Stimulated activated CD4-positive, alpha-beta T cell treated with anti-CD3 and anti-CD28 coated beads, TNF-alpha, amount 100 ng/mL, for 24 hours (primary cell): ENCODE data around the gene PRR36.

Source experiments
- DNase-seq, 3 experiments: peaks; one replicate each; pipeline ENCODE4 v3.0.0-alpha.2; 2020; ENCODE audit warnings: low read depth in 3 of 3

PRR36 gene

DNA sequence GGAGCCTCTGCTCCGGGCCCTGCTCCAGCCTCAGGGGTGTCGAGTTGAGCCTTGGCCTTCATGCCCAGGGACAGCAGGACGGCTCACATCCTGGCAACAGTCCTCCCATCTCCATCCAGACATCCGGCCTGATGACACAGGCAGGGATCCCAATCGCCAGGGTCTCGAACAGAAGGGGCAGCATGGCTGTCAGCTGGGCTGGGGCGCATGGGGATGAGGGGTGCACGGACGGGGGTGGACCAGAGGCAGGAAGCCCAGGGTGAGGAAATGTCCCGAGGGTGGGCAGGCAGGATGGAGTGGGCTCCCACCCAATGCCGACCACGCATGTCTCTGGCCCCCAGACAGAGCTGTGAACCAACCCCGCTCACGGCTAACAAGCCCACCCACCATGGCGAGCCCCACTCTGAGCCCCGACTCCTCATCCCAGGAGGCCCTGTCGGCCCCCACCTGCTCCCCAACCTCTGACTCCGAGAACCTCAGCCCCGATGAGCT, 28.0 kb downstream of the PRR36 start:
- no peak for DNase-seq

DNA sequence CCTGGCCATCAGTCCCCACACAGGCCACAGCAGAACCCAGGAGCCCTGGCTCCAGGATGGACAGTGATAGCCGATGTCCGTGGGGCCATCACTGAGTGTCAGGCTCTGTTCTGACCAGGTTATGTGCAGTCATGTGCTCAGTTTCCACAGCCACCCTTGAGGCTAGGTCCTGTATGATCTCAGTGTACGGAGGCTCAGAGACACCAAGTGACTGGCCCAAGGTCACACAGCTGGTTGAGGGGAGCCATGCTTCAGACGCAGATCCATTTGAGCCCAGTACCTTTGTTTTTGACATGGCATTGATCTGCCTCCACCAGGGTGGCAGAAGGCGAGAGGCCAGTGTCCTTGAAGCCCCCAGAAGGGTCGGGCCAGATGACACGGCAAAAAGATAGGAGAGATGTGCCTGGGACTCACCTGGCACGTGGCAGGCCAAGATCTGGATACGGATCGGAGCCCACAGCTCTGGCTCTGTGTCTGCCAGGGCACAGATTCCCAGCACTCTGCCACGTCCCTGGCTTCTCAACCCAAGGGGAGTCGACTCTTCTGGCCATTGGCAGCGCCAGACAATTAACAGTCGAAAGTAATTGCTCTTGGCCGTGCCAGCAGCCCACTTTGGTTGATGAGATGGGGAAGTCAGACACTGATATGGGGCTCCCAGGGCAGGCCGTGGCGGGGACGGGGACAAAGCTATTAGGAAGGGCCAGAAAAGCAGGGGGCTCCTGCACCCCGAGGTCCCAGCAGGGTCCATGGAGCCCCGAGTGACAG, 28.6 kb downstream of the PRR36 start:
- no peak for DNase-seq

DNA sequence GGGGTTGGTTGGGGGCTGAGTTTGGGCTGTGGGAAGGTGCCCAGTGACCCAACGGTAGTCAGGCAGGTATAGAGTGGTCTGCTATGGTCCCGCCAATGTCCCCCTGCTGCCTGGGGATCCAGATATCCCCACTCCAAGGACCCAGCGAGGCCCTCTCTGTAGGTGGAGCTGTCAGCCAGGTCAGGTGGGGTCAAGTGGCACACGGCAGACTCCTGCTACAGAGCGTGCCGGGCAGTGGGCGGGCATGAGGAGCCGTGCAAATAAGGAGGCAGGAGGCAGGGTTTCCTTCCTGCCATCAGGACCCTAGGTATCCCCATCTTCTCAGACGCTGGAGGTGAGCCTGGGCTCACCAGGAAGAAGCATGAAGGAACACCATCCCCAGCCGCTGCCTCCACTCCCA, 29.2 kb downstream of the PRR36 start:
- no peak for DNase-seq

DNA sequence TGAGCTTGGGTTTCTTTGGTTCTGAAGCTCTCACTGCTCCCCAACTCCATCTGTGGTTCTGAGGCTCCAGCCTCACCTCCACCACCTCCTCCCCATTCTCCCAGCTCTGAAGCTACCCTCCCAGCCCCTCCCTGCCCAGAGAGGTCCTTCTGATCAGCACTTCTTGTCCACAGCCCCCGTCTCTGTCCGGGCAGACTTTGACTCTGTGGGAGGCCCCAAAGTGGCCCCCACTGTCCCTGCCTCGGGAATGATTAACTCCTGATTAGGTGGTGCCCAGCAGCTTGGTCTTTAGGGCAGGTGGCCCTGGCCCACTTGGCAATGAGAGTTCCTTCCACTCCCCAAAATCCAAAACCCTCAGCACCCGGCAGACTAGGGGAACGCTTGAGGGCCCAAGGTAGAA, 29.8 kb downstream of the PRR36 start:
- DNase-seq = no peak

DNA sequence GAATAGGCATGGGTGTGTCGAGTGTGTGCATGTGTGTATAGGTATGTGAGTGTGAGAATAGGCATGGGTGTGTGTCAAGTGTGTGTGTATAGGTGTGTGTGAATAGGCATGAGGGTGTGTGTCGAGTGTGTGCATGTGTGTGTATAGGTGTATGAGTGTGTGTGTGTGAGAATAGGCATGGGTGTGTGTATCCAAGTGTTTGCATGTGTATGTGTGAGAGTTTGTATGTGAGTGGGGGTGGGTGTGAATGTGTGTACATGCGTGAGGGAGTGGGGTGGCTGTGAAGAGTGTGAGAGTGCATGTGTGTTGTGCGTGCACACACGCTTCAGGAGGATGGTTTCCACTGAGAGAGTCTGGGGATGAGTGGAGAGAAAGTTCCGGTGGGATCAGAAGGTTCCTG, 30.7 kb downstream of the PRR36 start:
- DNase-seq = no peak

DNA sequence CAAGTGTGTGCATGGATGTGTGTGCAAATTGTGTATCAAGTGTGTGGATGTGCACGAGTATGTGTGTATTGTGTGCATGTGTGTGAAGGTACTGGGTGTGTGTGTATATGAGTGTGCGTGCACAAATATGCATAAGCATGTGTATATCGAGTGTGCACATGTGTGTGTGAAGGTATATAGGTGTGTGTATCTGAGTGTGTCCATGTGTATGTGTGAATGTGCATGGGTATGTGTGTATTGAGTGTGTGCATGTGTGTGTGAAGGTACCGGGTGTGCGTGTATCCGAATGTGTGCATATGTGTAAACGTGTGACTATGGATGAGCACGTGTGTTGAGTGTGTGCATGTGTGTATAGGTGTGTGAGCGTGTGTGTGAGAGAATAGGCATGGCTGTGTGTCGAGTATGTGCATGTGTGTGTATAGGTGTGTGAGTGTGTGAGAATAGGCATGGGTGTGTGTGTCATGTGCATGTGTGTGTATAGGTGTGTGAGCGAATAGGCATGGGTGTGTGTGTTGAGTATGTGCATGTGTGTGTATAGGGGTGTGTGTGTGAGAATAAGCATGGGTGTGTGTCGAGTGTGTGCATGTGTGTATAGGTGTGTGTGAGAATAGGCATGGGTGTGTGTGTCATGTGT, 31.4 kb downstream of the PRR36 start:
- no peak for DNase-seq

DNA sequence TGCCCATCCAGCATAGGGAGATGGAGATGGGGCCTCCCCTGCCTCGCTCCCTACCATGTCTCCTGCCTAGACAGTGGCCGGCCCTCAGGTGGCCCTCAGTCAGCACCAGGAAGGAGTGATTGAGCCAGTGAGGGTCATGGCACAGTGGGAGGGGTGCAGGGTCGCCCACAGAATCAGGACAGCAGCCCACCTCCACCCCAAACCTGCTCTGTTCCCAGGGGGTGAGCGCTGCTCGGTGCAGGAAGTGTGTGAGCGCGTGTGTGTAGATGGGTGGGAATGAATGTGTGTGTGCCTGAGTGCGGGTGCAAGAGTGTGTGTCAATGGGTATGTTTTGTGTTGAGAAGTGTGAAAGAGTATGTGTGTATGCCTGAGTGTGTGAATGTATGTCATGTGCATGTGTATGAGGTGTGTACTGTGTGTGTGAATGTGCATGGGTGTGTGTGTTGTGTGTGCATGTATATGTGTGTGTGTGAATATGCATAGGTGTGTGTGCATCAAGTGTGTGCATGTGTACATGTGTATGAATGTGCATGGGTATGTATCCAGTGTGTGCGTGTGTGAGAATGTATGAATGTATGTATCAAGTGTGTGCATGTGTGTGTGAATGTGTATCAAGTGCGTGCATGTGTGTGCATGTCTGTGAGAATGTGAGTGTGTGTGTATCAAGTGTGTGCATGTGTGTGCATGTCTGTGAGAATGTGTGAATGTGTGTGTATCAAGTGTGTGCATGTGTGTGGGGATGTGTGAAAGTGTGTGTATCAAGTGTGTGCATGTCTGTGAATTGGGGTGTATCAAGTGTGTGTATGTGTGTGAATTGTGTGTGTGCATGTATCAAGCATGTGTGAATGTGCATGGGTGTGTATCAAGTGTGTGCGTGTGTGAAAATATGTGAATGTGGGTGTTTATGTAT, 32.2 kb downstream of the PRR36 start:
- no peak for DNase-seq

DNA sequence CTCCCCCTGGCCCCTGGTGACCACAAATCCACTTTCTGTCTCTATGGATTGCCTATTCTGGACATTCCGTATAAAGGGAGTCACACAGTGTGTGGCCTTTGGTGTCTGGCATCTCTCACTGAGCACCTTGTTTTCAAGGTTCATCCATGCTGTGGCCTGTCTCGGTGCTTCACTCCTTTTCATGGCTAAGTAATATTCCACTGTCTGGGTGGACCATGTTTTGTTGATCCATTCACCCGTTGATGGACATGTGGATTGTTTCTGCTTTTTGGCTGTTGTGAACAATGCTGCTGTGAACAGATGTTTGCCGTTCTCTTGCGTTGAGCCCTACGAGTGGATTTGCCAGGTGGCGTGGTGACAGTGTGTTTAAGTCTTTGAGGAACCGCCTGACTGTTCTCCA, 33.6 kb downstream of the PRR36 start:
- no peak for DNase-seq

DNA sequence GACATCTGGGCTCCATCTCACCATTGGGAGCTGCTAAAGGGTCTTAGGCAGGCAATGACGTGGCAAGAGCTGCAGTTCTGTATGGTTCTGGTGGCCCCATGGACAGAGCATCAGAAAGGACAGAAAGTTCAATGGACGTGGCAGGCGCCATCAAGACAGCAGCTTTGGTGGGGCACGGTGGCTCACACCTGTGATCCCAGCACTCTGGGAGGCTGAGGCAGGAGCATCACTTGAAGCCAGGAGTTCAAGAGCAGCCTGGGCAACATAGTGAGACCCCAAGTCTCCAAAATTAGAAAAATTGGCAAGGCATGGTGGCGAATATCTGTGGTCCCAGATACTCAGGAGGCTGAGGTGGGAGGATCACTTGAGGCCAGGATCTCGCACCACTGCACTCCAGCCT, 34.7 kb downstream of the PRR36 start:
- no peak for DNase-seq

DNA sequence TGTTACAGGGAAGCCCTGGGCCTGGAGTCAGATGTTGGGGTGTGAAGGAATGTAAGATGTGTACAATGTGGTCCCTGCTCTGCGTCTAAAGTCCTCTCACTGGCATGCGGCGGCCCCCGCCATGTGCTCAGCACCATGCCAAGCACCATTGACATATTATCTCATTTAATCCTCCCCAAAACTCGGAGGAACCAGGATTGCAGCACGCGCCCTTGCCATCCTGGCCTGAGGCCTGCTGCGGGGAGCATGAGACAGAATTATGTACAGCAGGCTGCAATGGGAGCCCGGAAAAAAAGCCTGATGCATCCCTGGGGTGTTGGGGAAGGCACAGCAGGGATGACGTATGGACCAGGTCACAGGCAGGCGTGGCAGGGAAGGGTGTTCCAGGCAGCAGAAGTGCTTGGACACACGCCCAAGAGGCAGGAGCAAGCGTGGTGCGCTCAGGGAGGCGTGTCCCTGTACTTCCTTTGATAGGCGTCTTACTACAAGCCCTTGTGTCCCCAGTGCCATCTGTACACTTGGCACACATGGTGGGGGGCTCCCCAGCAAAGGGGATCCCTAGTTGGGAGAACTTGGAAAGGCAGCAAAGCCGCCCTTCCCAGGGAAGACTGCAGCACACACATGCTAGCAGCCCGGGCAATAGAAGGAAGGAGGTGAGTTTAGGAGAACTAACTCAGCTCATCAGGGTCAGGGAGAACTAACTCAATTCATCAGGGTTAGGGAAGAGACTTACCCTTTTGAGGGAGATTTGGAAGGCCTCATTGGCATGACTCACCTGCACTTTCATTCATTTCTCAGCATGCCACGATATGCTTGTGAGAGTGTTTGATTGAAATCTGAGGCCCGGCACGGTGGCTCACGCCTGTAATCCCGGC, 40.7 kb downstream of the PRR36 start:
- no peak for DNase-seq

DNA sequence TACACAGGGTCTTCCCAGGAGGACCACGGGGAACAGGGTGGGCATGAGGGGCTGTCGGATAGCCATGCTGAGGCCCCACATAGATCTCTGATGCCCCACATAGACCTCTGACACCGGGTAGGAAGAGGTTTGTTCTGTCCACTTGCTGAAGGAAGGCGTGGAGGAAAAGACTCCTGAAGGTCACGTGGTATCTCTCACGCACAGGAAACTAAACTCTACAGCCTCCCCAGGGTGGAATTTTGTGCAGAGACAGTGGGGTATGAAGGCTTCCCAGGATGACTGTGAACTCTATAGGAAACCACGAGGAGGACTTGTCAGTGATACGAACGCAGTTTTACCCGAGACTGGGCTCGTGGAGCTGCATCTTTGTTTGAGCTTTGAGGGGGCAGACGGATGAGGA, 41.4 kb downstream of the PRR36 start:
- no peak for DNase-seq

DNA sequence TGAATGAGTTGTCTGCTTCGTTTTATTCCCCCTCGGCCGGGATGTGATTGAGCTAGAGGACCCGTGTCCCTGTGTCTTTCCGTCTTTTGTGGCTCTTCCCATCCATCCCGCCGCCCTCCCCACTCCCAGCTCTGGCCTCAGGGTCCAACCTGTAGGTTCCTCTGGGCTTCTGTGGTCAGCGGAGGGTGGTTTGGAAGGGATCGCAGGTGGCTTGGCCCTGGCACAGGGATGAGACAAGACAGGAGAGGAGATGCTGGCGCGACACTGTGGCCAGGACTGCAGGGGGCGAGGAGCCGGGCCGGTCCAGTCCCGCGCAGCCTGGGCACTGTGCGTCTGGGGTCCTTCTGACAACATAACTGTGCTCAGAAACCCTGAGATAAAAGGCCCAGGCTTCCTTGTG, 42.2 kb downstream of the PRR36 start:
- DNase-seq = no peak

DNA sequence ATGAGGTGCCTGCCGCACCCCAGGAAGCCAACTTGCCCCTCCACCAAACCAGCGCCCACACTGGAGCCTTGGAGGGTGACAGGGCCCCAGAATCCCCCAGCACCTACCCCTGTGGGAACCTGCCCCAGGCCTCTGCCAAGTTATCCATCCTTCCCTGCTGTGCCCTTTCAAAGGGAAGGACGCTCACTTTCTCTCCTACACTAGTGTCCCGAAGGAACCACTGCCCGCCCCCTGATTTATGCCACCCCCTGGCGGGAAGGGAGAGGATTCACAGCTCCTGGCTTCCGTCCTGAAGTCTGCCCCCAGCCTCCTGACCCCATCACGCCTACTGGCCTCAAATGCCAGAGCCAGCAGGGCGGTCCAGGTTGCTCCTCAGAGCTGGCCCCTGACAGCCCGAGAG, 42.7 kb downstream of the PRR36 start:
- DNase-seq = no peak

DNA sequence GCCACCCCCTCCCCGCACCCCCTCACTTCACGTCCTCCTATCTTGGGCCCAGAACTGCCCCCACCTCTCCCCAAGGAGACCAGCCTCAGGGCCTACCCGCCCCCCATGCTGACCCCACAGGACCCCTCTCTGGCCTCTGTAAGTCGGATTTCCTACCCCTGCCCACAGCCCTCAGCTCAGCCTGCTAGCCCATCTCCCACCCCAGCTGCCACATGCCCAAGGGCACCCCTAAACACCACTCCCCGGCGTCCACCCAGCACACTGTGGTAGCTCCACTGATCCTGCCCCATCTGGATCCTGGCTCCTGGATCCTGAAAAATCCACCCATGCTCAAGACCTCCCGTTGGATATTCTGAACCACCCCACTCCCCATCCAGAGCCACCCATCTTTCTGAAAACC, 43.4 kb downstream of the PRR36 start:
- no peak for DNase-seq

DNA sequence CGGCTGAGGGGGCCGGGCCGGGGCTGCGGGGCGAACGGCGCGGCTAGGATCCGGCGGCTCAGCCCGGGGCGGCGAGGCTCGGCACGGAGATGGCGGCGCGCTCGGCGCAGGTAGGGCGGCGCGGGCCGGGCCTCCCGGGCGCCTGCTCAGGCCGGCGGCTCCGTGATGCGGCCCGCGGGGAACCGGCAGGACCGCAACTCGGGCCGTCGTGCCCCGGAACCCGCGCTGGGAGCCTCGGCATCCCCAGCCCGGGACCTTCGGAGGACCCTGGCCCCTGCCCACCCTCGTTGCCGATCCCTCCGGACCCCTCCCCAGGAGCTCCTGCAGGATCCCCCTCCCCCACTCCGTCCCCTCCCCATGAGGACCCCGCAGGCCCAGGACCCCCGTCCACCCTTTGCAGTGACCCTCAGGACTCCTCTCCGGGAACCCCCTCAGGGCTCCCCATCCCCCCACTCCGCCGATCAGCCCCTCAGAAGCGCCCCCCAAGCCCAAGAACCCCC, 43.9 kb downstream of the PRR36 start:
- no peak for DNase-seq

DNA sequence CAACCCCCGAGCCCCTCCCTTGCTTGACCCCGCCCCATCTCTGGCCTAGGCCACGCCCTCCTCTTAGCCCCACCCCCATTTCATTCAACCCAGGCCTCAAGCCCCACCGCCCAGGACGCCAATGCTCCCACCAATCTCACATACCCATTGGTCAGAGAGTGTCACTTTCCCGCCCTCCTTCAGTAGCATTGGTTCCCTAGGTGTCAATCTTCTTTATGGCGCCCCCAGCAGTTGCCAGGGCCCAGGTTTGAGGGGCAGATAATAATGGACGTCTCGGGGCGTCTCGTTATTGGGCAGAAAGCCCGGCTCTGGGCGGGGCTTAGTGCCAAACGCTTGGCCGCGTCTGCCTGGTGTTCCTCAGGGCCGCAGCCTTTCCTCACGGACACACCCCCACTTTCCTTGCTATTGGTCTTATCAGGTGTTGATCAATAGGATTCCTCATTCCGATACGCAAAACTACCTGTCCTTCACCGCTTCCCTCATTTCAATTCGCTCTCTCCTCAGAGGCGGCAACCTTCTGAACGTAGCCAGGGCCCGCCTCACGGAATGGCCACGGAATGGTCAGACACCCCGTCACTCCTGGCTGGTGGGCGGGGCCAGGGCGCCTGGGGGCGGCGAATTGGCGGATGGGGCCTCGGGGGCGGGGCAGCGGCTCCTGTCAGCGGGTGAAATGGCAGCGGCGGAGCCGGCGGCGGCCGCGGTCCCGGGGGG, 44.5 kb downstream of the PRR36 start, which contains the start of gene EVI5L:
Gene EVI5L, plus strand, starts transcription at position 658 of the 711 bp plus-strand sequence. CDS start 16,325 bp downstream, outside the sequence.
- peak; percentile 98 to 100 (median 99) for DNase-seq

DNA sequence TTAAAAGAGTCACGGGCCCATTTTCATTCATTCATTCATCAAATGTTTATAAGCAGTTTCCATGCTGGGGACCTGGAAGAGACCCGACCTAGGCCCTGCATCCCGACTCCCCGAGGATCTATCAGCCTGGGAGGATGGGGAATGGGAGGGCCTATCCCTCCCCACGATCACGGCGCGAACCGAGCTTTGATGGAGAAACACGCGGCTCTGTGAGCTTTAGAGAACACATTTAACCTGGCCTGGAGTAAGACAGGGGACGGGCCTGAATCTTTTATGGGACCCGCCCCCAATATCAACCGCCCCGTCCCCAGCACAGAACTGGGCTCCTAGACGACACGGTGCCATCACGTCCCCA, 45.0 kb downstream of the PRR36 start:
- no peak for DNase-seq

DNA sequence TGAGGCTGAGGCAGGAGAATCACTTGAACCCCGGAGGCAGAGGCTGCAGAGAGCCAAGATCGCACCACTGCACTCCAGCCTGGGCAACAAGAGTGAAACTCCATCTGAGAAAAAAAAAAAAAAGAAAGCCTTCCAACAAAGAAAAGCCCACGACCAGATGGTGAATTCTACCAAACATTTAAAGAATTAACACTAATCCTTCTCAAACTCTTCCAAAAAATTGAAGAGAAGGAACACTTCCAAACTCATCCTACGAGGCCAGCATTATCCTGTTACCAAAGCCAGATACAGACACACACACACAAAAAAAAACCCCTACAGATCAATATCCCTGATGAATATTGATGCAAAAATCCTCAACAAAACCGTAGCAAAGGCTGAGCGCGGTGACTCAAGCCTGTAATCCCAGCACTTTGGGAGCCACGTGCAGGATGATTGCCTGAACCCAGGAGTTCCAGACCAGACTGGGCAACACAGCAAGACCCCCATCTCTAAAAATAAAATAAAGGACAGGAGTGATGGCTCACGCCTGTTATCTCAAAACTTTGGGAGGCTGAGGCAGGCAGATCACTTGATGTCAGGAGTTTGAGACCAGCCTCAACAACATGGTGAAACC, 50.4 kb downstream of the PRR36 start:
- no peak for DNase-seq

DNA sequence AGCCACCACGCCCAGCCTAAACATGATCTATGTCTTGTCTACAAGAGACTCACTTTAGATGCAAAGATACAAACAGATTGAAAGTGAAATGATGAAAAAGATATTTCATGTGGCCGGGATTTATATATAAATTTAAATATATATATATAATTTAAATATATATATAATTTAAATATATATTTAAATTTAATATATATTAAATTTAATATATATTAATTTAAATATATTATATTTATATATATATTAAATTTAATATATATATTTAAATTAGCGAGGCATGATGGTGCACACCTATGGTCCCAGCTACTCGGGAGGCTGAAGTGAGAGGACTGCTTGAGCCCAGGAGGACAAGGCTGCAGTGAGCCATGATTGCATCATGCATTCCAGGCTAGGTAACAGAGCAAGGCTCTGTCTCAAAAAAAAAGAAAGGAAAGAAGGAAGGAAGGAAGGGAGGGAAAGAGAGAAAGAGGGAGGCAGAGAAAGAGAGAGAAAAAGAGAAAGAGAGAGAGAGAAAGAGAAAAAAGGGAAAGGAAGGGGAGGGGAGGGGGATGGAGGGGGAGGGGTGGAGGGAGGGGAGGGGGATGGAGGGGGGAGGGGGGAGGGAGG, 51.2 kb downstream of the PRR36 start:
- DNase-seq = no peak

DNA sequence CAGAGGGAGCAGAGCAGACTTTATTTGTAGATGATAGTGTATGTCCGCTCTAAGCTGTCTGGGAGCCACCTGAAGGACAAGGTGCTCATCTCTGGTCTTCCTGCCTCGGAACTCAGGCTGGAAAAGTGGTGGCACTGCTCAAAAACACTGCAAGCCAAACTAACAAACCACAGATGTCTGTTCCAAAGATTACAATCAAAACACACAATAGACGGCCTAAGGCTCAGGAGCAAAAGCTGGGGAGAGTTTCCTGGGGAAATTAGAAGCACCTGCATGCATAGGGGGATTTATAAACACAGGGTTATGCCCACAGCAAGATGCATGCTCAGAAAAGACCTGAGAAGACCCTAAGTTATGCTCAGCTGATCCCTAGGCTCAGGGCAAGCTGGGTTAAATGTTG, 53.6 kb downstream of the PRR36 start:
- no peak for DNase-seq
